Measurements from ENCODE around the gene VPS33A. TPM values are rescaled to one million over a fixed set of nuclear protein-coding genes. Genes with fewer than 3 reads are reported as not detected.
A peak's percentile ranks its signal among the peaks of the same experiment; 100 is the strongest.

The VPS33A gene
- total and polyA plus RNA-seq, 2 of the 13 experiments (the other 11 are each of a cell fraction or from before 2014, with no cell fraction given): 11.0 to 43.6 TPM

DNA sequence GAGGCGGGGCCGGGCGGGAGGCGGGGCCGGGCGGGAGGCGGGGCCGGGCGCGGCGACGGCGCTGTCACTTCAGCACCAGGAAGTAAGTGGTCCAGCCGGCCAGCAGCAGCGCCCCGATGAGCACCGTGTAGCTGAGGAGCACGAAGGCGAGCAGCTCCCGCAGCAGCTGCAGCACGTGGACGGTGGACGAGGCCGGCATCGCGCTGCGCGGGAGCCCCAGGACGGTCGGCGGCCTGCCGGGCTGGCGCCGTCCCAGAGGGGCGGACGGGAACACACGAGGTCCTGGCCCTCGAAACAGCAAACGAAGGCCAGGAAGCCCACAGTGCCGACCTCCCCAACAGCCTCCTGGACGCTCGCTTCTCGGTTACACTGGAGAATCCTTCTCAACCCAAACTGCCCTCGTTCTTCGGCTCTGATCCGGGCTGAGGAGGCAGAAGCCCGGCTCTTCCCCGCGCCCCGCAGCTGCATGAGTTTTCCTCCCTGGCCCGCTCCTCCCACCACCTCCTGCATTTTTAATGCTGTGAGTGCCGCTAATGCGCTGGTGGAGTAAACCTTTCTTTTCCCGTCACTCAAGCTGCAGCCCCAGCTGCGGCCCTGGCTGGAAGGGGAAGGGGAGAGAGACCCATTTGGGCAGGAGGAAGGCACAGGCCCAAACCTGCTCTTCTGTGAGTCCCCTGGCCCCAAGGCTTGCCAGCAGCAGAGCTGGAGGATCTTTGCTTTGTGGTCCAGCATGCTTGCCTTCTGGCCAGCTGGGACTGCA lies 39.7 kb downstream of the VPS33A start (continued):
- TF ChIP-seq ZBTB8A (CRISPR knock-in tag; IDR thresholded peaks at IDR 0.05; ENCODE audit: borderline replicate concordance, low read depth) (no peak; the same call in 1 of the 2 replicates), ZBTB20 (CRISPR knock-in tag; IDR thresholded peaks at IDR 0.05; ENCODE audit: borderline replicate concordance, low read depth) (no peak; the same call in none of the 2 replicates), CEBPB (IDR thresholded peaks at IDR 0.05; ENCODE audit: borderline replicate concordance, low read depth, low read length) (no peak), ZNF282 (IDR thresholded peaks at IDR 0.05; ENCODE audit: partially characterized antibody) (no peak), ZNF891 (CRISPR knock-in tag; IDR thresholded peaks at IDR 0.05) (no peak), ZBTB3 (CRISPR knock-in tag; IDR thresholded peaks at IDR 0.05; ENCODE audit: borderline replicate concordance, low read depth) (no peak; the same call in 1 of the 2 replicates), HHEX (CRISPR knock-in tag; IDR thresholded peaks at IDR 0.05) (no peak), RFX5 (IDR thresholded peaks at IDR 0.05; ENCODE audit: low read depth, low read length) (no peak), ZNF75D (CRISPR knock-in tag; IDR thresholded peaks at IDR 0.05; ENCODE audit: borderline replicate concordance) (no peak), ZNF501 (CRISPR knock-in tag; IDR thresholded peaks at IDR 0.05) (no peak; the same call in 1 of the 2 replicates), ZNF24 (IDR thresholded peaks at IDR 0.05) (no peak), ISL2 (CRISPR knock-in tag; IDR thresholded peaks at IDR 0.05) (no peak), CEBPG (CRISPR knock-in tag; IDR thresholded peaks at IDR 0.05) (no peak), SNAI1 (CRISPR knock-in tag; IDR thresholded peaks at IDR 0.05; ENCODE audit: borderline replicate concordance) (no peak), TAF15 (IDR thresholded peaks at IDR 0.05; ENCODE audit: low read depth, low read length, poor library complexity, severe bottlenecking) (no peak), ZNF615 (CRISPR knock-in tag; IDR thresholded peaks at IDR 0.05; ENCODE audit: borderline replicate concordance) (no peak)
- TF ChIP-seq, protein P1, sequence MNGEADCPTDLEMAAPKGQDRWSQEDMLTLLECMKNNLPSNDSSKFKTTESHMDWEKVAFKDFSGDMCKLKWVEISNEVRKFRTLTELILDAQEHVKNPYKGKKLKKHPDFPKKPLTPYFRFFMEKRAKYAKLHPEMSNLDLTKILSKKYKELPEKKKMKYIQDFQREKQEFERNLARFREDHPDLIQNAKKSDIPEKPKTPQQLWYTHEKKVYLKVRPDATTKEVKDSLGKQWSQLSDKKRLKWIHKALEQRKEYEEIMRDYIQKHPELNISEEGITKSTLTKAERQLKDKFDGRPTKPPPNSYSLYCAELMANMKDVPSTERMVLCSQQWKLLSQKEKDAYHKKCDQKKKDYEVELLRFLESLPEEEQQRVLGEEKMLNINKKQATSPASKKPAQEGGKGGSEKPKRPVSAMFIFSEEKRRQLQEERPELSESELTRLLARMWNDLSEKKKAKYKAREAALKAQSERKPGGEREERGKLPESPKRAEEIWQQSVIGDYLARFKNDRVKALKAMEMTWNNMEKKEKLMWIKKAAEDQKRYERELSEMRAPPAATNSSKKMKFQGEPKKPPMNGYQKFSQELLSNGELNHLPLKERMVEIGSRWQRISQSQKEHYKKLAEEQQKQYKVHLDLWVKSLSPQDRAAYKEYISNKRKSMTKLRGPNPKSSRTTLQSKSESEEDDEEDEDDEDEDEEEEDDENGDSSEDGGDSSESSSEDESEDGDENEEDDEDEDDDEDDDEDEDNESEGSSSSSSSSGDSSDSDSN (CRISPR knock-in tag; IDR thresholded peaks at IDR 0.05): no peak
- TF ChIP-seq, protein P2, sequence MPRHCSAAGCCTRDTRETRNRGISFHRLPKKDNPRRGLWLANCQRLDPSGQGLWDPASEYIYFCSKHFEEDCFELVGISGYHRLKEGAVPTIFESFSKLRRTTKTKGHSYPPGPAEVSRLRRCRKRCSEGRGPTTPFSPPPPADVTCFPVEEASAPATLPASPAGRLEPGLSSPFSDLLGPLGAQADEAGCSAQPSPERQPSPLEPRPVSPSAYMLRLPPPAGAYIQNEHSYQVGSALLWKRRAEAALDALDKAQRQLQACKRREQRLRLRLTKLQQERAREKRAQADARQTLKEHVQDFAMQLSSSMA (CRISPR knock-in tag; IDR thresholded peaks at IDR 0.05): no peak
- TF ChIP-seq, protein P3, sequence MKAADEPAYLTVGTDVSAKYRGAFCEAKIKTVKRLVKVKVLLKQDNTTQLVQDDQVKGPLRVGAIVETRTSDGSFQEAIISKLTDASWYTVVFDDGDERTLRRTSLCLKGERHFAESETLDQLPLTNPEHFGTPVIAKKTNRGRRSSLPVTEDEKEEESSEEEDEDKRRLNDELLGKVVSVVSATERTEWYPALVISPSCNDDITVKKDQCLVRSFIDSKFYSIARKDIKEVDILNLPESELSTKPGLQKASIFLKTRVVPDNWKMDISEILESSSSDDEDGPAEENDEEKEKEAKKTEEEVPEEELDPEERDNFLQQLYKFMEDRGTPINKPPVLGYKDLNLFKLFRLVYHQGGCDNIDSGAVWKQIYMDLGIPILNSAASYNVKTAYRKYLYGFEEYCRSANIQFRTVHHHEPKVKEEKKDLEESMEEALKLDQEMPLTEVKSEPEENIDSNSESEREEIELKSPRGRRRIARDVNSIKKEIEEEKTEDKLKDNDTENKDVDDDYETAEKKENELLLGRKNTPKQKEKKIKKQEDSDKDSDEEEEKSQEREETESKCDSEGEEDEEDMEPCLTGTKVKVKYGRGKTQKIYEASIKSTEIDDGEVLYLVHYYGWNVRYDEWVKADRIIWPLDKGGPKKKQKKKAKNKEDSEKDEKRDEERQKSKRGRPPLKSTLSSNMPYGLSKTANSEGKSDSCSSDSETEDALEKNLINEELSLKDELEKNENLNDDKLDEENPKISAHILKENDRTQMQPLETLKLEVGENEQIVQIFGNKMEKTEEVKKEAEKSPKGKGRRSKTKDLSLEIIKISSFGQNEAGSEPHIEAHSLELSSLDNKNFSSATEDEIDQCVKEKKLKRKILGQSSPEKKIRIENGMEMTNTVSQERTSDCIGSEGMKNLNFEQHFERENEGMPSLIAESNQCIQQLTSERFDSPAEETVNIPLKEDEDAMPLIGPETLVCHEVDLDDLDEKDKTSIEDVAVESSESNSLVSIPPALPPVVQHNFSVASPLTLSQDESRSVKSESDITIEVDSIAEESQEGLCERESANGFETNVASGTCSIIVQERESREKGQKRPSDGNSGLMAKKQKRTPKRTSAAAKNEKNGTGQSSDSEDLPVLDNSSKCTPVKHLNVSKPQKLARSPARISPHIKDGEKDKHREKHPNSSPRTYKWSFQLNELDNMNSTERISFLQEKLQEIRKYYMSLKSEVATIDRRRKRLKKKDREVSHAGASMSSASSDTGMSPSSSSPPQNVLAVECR (CRISPR knock-in tag; IDR thresholded peaks at IDR 0.05; ENCODE audit: borderline replicate concordance): peak; percentile 85
- TF ChIP-seq, protein P4, sequence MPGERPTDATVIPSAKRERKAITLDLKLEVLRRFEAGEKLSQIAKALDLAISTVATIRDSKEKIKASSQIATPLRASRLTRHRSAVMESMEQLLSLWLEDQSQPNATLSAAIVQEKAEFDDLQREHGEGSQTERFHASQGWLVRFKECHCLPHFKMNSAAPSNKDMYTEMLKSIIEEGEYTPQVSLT (CRISPR knock-in tag; IDR thresholded peaks at IDR 0.05; ENCODE audit: borderline replicate concordance, low read depth): no peak; the same call in 1 of the 2 replicates
- TF ChIP-seq, protein P5, sequence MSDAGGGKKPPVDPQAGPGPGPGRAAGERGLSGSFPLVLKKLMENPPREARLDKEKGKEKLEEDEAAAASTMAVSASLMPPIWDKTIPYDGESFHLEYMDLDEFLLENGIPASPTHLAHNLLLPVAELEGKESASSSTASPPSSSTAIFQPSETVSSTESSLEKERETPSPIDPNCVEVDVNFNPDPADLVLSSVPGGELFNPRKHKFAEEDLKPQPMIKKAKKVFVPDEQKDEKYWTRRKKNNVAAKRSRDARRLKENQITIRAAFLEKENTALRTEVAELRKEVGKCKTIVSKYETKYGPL (CRISPR knock-in tag; IDR thresholded peaks at IDR 0.05): peak; percentile 89; the same call in 1 of the 2 replicates

Data from HepG2 (cell line).